K562 (cell line): ENCODE data around the gene PGP. TPM values are rescaled to one million over a fixed set of nuclear protein-coding genes. Genes with fewer than 3 reads are reported as not detected.

Experiments used
- ATF1 ChIP-seq, 2 experiments: fragments of 450-650 bp in 1 of 2; IDR thresholded peaks; 2 replicates each; pipeline ENCODE4 v1.6.1; 2016; ENCODE audit warnings: missing compliant biosample characterization in 1 of 2, missing genetic modification characterization in 1 of 2
- CTCFL ChIP-seq: IDR thresholded peaks from 2 replicates; pipeline ENCODE4 v1.6.1; 2011; ENCODE audit warnings: borderline replicate concordance, low read depth, mild to moderate bottlenecking, moderate library complexity, low read length; ENCODE audit not compliant: insufficient read depth, poor library complexity, severe bottlenecking
- HMG20A ChIP-seq: fragments of 450-650 bp; formaldehyde crosslinking; conservative IDR thresholded peaks from 2 replicates; pipeline ENCODE4 v1.4.0; 2020; ENCODE audit warnings: mild to moderate bottlenecking, mixed read lengths
- MAFG ChIP-seq: fragments of 450-650 bp; conservative IDR thresholded peaks from 2 replicates; pipeline ENCODE4 v1.6.1; 2016; ENCODE audit warnings: missing genetic modification characterization, missing compliant biosample characterization
- MAZ ChIP-seq, 2 experiments: fragments of 450-650 bp in 1 of 2; sonication (generic) in 1 of 2; formaldehyde crosslinking; IDR thresholded peaks in 1 of 2; conservative IDR thresholded peaks in 1 of 2; 2 replicates each; pipeline versions ENCODE4 v1.4.0 to v1.5.0; 2020; ENCODE audit warnings: mild to moderate bottlenecking in 1 of 2, missing genetic modification reagents in 1 of 2
- MYC ChIP-seq, 2 experiments: fragments of 250-450 bp in 1 of 2; sonication (Bioruptor Pico) in 1 of 2; IDR thresholded peaks; 2 replicates each; pipeline versions ENCODE4 v1.5.1 to v1.6.1; 2012 to 2021; ENCODE audit warnings: low read depth in 2 of 2, borderline replicate concordance in 1 of 2, improper control_type of control experiment in 1 of 2, low read length in 1 of 2, mild to moderate bottlenecking in 1 of 2, moderate library complexity in 1 of 2
- POLR2H ChIP-seq: IDR thresholded peaks from 2 replicates; pipeline ENCODE4 v1.6.1; 2016; ENCODE audit warnings: missing genetic modification characterization, low read depth, mild to moderate bottlenecking, control low read depth, missing compliant biosample characterization, moderate library complexity
- POLR3A ChIP-seq: IDR thresholded peaks from 2 replicates; pipeline ENCODE4 v1.6.1; 2011; ENCODE audit warnings: borderline replicate concordance, mild to moderate bottlenecking, moderate library complexity; ENCODE audit not compliant: insufficient read length, insufficient read depth; ENCODE audit errors: extremely low read depth
- PTRF ChIP-seq: fragments of 450-650 bp; IDR thresholded peaks from 2 replicates; pipeline ENCODE4 v1.6.1; 2016; ENCODE audit warnings: mild to moderate bottlenecking, missing genetic modification characterization, missing compliant biosample characterization
- SFPQ ChIP-seq: fragments of 200-400 bp; formaldehyde crosslinking; IDR thresholded peaks from 2 replicates; pipeline ENCODE4 v1.6.1; 2017; ENCODE audit warnings: mild to moderate bottlenecking, low read depth, low read length, moderate library complexity
- SMARCA4 ChIP-seq: fragments of 450-650 bp; IDR thresholded peaks from 2 replicates; pipeline ENCODE4 v1.6.1; 2016
- ZBTB17 ChIP-seq: fragments of 450-650 bp; formaldehyde crosslinking; IDR thresholded peaks from 2 replicates; pipeline ENCODE4 v1.4.0; 2020; ENCODE audit warnings: mild to moderate bottlenecking
- ZNF507 ChIP-seq: conservative IDR thresholded peaks from 2 replicates; pipeline ENCODE4 v1.6.1; 2017; ENCODE audit warnings: missing genetic modification characterization, missing compliant biosample characterization
- ZNF518B ChIP-seq: fragments of 250-450 bp; sonication (Bioruptor Pico); IDR thresholded peaks from 2 replicates; pipeline ENCODE4 v1.5.0; 2021; ENCODE audit warnings: mild to moderate bottlenecking, moderate library complexity
- ZNF584 ChIP-seq: fragments of 200-800 bp; sonication (Bioruptor generic); IDR thresholded peaks from 2 replicates; pipeline ENCODE4 v1.6.1; 2016; ENCODE audit warnings: low read depth, mild to moderate bottlenecking, missing genetic modification characterization, missing compliant biosample characterization
- polyA plus RNA-seq, 8 experiments: library from polyadenylated mRNA; depleted of rRNA in 4 of 8; stranded (reverse) in 5 of 8; unstranded in 3 of 8; fragments of >200 nt; fragmentation: Nextera tagmentation in 2 of 8; fragmentation: Illumina TruSeq in 1 of 8; extraction: Ambion mirVana in 2 of 8; extraction: Trizol in 1 of 8; gene quantifications; 2 replicates each; pipeline versions ENCODE4 v1.2.1 to v1.2.3, GENCODE V29; 2011 to 2014; ENCODE audit warnings: inconsistent platforms in 1 of 8, missing spikeins in 1 of 8
- total RNA-seq, 7 experiments: library from RNA; depleted of rRNA in 6 of 7; stranded (reverse); fragments of >200 nt in 6 of 7; fragmentation: Illumina TruSeq in 2 of 7; extraction: Trizol in 2 of 7; gene quantifications; 2 replicates each; pipeline versions ENCODE4 v1.2.1 to v1.2.3, GENCODE V29; 2011 to 2021; ENCODE audit warnings: low replicate concordance in 1 of 7
- TF ChIP-seq, protein P1 (sequence below): fragments of 450-650 bp; conservative IDR thresholded peaks from 2 replicates; pipeline ENCODE4 v1.6.1; 2016; ENCODE audit warnings: missing genetic modification characterization, low read depth, mild to moderate bottlenecking, missing compliant biosample characterization, moderate library complexity

The PGP gene
- total and polyA plus RNA-seq, 9 of the 15 experiments (the other 6 are each of a cell fraction or from before 2014, with no cell fraction given): 1.1 to 57.6 (median 19.6) TPM

DNA sequence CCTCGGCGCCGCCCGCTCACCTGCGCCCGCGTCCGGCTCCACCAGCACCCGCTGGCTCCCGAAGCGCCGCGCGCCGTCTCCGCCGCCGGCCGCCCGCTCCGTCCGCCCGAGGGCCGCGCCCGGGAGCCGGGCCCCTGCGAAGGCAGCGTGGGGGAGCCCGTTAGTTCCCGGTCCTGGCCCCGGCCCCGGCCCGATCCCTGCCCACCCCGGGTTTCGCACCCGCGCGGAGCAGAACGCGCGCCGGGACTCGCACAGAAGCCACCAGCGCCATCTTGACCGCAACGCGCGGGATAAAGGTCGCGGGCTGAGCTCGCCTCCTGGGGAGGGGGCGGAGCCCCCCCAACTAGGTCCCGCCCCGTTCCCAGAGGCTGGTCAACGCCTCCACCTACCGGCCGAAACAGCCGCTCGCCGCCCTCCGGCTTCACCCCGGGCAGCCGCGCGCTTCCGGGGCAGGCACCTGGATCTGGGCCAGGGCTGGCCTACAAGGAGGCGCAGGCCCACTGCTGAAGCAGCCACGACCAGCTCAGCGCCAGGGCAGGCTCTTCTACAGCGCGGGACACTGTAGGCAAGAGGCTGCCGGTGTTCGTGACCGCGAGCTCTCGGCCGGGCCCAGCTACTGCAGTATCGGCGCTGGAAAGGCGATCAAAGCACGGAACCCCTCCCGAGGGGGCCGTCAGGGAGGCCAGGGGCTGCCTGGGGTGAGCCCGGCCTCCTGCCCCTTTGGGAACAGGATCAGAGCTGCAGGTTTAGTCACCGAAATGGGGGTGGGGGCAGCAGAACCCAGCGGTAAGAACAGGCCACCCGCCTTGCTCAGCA, 36.9 kb upstream of the PGP start, which contains the start of gene ECI1 (continued):
- TF ChIP-seq MAZ (CRISPR knock-in tag; conservative IDR thresholded peaks at IDR 0.05 in 1 of 2, IDR thresholded peaks at IDR 0.05 in 1 of 2) (peak; percentile 93 to 97), MAFG (no peak), HMG20A (CRISPR knock-in tag) (no peak), CTCFL (peak; percentile 50), POLR2H (tag) (peak; percentile 90), MYC (IDR thresholded peaks at IDR 0.05; ENCODE audit: low read depth, low read length) (peak; percentile 90), MYC (CRISPR knock-in tag; IDR thresholded peaks at IDR 0.05; ENCODE audit: borderline replicate concordance, low read depth) (peak; percentile 76; the same call in 1 of the 2 replicates), SFPQ (no peak), ZNF584 (CRISPR knock-in tag) (no peak), POLR3A (no peak), ZNF507 (no peak), SMARCA4 (0 out of 2 replicates have a peak, but pooled peaks have one; percentile 27), ATF1 (CRISPR knock-in tag; IDR thresholded peaks at IDR 0.05) (no peak), ATF1 (tag; IDR thresholded peaks at IDR 0.05) (peak; percentile 63), ZNF518B (no peak), ZBTB17 (CRISPR knock-in tag) (peak; percentile 25; the same call in 1 of the 2 replicates), PTRF (tag) (no peak)
- TF ChIP-seq, protein P1, sequence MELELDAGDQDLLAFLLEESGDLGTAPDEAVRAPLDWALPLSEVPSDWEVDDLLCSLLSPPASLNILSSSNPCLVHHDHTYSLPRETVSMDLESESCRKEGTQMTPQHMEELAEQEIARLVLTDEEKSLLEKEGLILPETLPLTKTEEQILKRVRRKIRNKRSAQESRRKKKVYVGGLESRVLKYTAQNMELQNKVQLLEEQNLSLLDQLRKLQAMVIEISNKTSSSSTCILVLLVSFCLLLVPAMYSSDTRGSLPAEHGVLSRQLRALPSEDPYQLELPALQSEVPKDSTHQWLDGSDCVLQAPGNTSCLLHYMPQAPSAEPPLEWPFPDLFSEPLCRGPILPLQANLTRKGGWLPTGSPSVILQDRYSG (tag): no peak
